A673 (cell line): ENCODE data around the gene TXNDC8. TPM values are rescaled to one million over a fixed set of nuclear protein-coding genes. Genes with fewer than 3 reads are reported as not detected.

Source experiments
- BruUV-seq: library from RNA; stranded (reverse); fragments of 400-500 nt; replicated peaks from 2 replicates; lab custom pipeline; 2021; lab: Mats Ljungman, UMichigan
- CTCF ChIA-PET: fragments of 300-600 bp; sonication (Branson Sonifier 250); formaldehyde crosslinking; loops from one replicate; lab custom pipeline; 2022; ENCODE audit warnings: antibody characterized with exemption; lab: Charles Lee
- POLR2A ChIA-PET: fragments of 300-600 bp; sonication (Branson Sonifier 250); formaldehyde crosslinking; loops from one replicate; lab custom pipeline; 2022; ENCODE audit warnings: antibody characterized with exemption; ENCODE audit not compliant: low non-redundant PET; lab: Charles Lee
- DNase-seq: peaks from one replicate; pipeline ENCODE4 v3.0.0-alpha.2; 2015; ENCODE audit warnings: low spot score
- H3K27ac ChIP-seq: fragments of 200-600 bp; sonication (generic); 2 replicates; pipeline ENCODE4 v1.5.1; 2016; ENCODE audit warnings: mixed run types, low read depth, mild to moderate bottlenecking, mixed read lengths, antibody characterized with exemption, low read length; ENCODE audit not compliant: poor library complexity, severe bottlenecking
- H3K27me3 ChIP-seq: fragments of 200-600 bp; sonication (generic); replicated peaks from 2 replicates; pipeline ENCODE4 v1.6.1; 2017; ENCODE audit warnings: mixed run types, low read depth, mild to moderate bottlenecking, mixed read lengths, antibody characterized with exemption, low read length; ENCODE audit not compliant: insufficient read depth, poor library complexity
- H3K36me3 ChIP-seq: fragments of 200-600 bp; sonication (generic); 2 replicates; pipeline ENCODE4 v1.6.1; 2016; ENCODE audit warnings: mixed run types, mild to moderate bottlenecking, mixed read lengths, antibody characterized with exemption, low read length; ENCODE audit not compliant: insufficient read depth, poor library complexity, severe bottlenecking
- H3K4me1 ChIP-seq: fragments of 200-600 bp; sonication (generic); 2 replicates; pipeline ENCODE4 v1.6.1; 2017; ENCODE audit warnings: mixed run types, mild to moderate bottlenecking, mixed read lengths, antibody characterized with exemption, low read length; ENCODE audit not compliant: insufficient read depth, poor library complexity, severe bottlenecking
- H3K4me3 ChIP-seq: fragments of 200-600 bp; sonication (generic); 2 replicates; pipeline ENCODE4 v1.5.1; 2016; ENCODE audit warnings: low read depth, mixed run types, mild to moderate bottlenecking, mixed read lengths, low read length; ENCODE audit not compliant: poor library complexity, severe bottlenecking
- H3K9me3 ChIP-seq: fragments of 200-600 bp; sonication (generic); 2 replicates; pipeline ENCODE4 v1.6.1; 2016; ENCODE audit warnings: mixed run types, low read depth, mild to moderate bottlenecking, mixed read lengths, antibody characterized with exemption, low read length; ENCODE audit not compliant: poor library complexity, severe bottlenecking
- EZH2 ChIP-seq: fragments of 200-600 bp; sonication (generic); IDR thresholded peaks from 2 replicates; pipeline ENCODE4 v1.6.1; 2017; ENCODE audit warnings: borderline replicate concordance, low read depth, mild to moderate bottlenecking, mixed read lengths, antibody characterized with exemption, low read length; ENCODE audit not compliant: poor library complexity, severe bottlenecking
- intact Hi-C: fragments of 100-400 bp; cut with micrococcal nuclease; formaldehyde crosslinking; loops from one replicate; pipeline ENCODE4 v1.10.0; 2022; ENCODE audit not compliant: unreplicated experiment
- total RNA-seq: library from RNA; stranded (reverse); gene quantifications from 2 replicates; pipeline ENCODE4 v1.2.3, GENCODE V29; 2021
- TF ChIP-seq, protein P1 (sequence below): fragments of 300-800, 200-600 bp; sonication (generic); conservative IDR thresholded peaks from 2 replicates; pipeline ENCODE4 v1.5.1; 2017; ENCODE audit warnings: low read depth, mild to moderate bottlenecking, antibody characterized with exemption, low read length, moderate library complexity, mixed read lengths

TXNDC8 gene
- total RNA-seq, 1 experiment from 2014 or later = not detected

DNA sequence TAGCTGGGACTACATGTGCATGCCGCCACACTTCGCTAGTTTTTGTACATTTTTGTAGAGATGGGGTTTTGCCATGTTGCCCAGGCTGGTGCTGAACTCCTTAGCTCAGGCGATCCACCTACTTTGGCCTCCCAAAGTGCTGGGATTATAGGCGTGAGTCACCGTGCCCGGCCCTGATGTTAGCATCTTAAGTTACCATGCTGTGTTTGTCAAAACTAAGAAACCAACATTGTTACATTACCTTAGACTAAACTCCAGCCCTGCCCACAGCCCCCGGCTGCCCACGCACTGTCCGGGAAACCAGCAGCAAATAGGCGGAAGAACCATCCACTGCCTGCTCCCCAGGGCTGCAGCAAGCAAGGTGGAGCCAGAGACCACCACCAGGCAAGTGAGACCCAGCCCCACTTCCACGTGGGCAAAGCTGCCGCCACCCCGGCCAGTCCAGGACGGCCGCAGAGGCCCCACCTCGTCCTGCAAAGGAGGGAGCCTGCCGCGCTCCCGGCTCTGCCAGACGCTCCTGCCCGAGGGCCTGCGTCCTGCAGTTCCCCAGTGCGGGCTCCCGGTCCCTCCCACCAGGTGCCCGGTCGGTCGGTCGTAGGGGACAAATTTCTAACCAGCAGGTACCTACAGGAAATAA lies 45.6 kb downstream of the TXNDC8 start:
- H3K27me3 ChIP-seq = no peaks in the 10 kb centered on the region
- TF ChIP-seq, protein P1, sequence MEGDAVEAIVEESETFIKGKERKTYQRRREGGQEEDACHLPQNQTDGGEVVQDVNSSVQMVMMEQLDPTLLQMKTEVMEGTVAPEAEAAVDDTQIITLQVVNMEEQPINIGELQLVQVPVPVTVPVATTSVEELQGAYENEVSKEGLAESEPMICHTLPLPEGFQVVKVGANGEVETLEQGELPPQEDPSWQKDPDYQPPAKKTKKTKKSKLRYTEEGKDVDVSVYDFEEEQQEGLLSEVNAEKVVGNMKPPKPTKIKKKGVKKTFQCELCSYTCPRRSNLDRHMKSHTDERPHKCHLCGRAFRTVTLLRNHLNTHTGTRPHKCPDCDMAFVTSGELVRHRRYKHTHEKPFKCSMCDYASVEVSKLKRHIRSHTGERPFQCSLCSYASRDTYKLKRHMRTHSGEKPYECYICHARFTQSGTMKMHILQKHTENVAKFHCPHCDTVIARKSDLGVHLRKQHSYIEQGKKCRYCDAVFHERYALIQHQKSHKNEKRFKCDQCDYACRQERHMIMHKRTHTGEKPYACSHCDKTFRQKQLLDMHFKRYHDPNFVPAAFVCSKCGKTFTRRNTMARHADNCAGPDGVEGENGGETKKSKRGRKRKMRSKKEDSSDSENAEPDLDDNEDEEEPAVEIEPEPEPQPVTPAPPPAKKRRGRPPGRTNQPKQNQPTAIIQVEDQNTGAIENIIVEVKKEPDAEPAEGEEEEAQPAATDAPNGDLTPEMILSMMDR = no peak
- no peak for TF ChIP-seq EZH2
- H3K36me3 ChIP-seq = no peaks in the 10 kb centered on the region
- no peaks in the 10 kb centered on the region for H3K9me3 ChIP-seq
- ChIA-PET CTCF (no interaction called here), POLR2A (no interaction called here)
- no TSS peak for BruUV-seq
- DNase-seq = no peak
- no peaks in the 10 kb centered on the region for H3K4me1 ChIP-seq
- H3K4me3 ChIP-seq = no peak overlapping the region
- intact Hi-C loops = no loop called here
- H3K27ac ChIP-seq = no peak overlapping the region

DNA sequence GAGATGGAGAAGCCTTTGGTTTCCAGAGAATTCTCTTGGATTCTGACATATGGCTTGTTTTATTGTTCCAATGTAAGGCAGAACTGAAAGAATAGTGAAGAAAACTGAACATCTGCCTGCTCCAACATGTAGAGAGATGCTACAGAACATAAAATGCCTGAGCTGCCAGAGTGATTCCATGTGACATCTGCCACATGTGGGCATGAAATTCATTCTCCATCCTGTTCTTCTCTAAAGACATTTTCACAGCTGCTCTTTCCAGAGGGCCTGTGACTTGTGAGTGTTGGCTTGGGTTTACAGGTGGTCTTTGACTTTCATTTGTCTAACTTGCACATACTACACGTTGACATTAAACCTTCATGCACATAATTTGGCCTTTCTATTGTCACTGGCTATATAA lies 47.7 kb downstream of the TXNDC8 start:
- no peaks in the 10 kb centered on the region for H3K4me1 ChIP-seq
- POLR2A ChIA-PET = no interaction called here
- BruUV-seq = no TSS peak
- no peaks in the 10 kb centered on the region for H3K36me3 ChIP-seq
- no peaks in the 10 kb centered on the region for H3K9me3 ChIP-seq
- intact Hi-C loops = no loop called here
- no peak overlapping the region for H3K4me3 ChIP-seq
- H3K27ac ChIP-seq = no peak overlapping the region
- DNase-seq = no peak
- CTCF ChIA-PET = no interaction called here
- TF ChIP-seq, protein P1 = no peak
- no peak for TF ChIP-seq EZH2
- no peaks in the 10 kb centered on the region for H3K27me3 ChIP-seq

DNA sequence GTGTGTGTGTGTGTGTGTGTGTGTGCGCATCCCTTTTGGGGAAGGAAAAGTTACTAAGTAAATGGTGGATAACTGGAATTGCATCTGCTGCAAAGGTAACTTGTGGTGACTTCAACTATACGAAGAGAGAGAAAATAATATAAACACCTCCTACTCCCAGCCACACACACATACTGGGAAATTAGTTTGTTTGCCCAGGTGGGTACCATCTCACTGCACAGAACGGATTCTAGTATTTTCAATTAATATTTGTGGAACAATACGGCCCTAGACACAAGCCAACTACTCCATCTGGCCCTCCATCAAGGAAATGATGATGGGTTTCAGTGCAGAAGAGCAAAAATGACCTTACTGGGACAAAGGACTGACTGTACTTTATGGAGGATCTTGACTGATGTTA lies 49.2 kb downstream of the TXNDC8 start:
- no peak for TF ChIP-seq EZH2
- TF ChIP-seq, protein P1 = no peak
- CTCF ChIA-PET = no interaction called here
- Histone ChIP-seq H3K4me3 (no peak overlapping the region), H3K27me3 (no peaks in the 10 kb centered on the region), H3K36me3 (no peaks in the 10 kb centered on the region), H3K9me3 (no peaks in the 10 kb centered on the region), H3K27ac (no peak overlapping the region), H3K4me1 (no peaks in the 10 kb centered on the region)
- POLR2A ChIA-PET = no interaction called here
- intact Hi-C loops = no loop called here
- BruUV-seq = no TSS peak
- DNase-seq = no peak
